GM12875 (cell line): Measurements from ENCODE around the gene OR4E1.
"Not testable (repeated sequence)": the region's sequence is repeated elsewhere in the genome, so short reads cannot be mapped to it uniquely, and the experiment has no call there.

Experiments
- H3K4me3 ChIP-seq: one replicate; pipeline ENCODE4 v1.5.1; 2011; ENCODE audit warnings: low read depth, low read length, control low read depth
- TF ChIP-seq, protein P1 (sequence below): IDR thresholded peaks from 2 replicates; pipeline ENCODE4 v1.5.1; 2011; ENCODE audit warnings: low read depth, mild to moderate bottlenecking, control low read depth, inconsistent platforms, low read length, moderate library complexity, borderline replicate concordance; ENCODE audit not compliant: insufficient read depth

The OR4E1 gene

GRCh38 chr14:21703357-21704326 is 30.0 kb upstream of the OR4E1 start:
- no peak overlapping the region for H3K4me3 ChIP-seq
- TF ChIP-seq, protein P1, sequence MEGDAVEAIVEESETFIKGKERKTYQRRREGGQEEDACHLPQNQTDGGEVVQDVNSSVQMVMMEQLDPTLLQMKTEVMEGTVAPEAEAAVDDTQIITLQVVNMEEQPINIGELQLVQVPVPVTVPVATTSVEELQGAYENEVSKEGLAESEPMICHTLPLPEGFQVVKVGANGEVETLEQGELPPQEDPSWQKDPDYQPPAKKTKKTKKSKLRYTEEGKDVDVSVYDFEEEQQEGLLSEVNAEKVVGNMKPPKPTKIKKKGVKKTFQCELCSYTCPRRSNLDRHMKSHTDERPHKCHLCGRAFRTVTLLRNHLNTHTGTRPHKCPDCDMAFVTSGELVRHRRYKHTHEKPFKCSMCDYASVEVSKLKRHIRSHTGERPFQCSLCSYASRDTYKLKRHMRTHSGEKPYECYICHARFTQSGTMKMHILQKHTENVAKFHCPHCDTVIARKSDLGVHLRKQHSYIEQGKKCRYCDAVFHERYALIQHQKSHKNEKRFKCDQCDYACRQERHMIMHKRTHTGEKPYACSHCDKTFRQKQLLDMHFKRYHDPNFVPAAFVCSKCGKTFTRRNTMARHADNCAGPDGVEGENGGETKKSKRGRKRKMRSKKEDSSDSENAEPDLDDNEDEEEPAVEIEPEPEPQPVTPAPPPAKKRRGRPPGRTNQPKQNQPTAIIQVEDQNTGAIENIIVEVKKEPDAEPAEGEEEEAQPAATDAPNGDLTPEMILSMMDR = no peak

- TF ChIP-seq, protein P1 = no peak
Observed at GRCh38 chr14:21702316-21702715, 28.7 kb upstream of the OR4E1 start.

DNA sequence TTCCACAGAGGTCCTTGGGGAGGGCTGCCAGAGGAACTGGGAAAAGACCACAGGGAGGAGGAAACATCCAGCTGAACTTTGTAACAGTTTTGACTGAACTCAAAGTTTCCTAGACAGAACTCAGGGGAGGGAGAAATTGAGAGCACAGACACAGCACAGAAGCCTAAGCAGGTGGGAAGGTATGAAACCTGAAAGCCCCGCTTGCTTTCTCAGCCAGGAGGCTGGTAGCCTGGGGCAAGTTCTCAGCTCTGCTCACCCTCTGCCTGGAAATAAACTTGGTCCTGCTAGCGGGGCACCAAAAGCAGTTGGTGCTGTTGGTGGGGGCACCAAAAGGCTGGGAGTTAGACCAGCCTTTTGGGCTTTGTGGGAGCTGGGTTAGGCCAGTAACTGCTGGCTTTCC is 25.9 kb upstream of the OR4E1 start:
- no peak overlapping the region for H3K4me3 ChIP-seq
- TF ChIP-seq, protein P1 = no peak

More at GRCh38 chr14:21702316-21702715, 28.7 kb upstream of the OR4E1 start:
- H3K4me3 ChIP-seq = no peak overlapping the region

DNA sequence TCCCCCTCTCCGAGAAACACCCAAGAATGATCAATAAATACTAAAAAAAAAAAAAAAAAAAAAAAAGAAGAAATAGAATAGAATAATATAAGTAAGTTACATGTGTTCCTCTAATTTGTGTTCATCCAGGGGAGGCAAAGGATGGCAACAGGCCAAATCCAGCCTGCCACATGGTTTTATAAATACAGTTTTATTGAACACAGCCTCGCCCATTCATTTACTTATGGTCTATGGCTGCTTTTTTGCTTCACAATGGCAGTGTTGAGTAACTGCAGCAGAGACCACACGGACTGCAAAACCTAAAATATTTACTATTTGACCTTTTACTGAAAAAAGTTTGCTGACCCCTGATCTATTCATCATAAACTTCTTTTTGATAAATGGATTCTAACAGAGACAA is 24.9 kb upstream of the OR4E1 start:
- not testable (repeated sequence) for H3K4me3 ChIP-seq

DNA sequence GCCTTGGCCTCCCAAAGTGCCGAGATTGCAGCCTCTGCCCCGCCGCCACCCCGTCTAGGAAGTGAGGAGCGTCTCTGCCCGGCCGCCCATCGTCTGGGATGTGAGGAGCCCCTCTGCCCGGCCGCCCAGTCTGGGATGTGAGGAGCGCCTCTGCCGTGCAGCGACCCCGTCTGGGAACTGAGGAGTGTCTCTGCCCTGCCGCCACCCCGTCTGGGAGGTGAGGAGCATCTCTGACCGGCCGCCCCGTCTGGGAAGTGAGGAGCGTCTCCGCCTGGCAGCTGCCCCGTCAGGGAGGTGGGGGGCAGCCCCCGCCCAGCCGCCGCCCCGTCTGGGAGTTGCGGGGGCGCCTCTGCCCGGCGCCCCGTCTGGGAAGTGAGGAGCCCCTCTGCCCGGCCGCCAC is 24.0 kb upstream of the OR4E1 start:
- H3K4me3 ChIP-seq = not testable (repeated sequence)

DNA sequence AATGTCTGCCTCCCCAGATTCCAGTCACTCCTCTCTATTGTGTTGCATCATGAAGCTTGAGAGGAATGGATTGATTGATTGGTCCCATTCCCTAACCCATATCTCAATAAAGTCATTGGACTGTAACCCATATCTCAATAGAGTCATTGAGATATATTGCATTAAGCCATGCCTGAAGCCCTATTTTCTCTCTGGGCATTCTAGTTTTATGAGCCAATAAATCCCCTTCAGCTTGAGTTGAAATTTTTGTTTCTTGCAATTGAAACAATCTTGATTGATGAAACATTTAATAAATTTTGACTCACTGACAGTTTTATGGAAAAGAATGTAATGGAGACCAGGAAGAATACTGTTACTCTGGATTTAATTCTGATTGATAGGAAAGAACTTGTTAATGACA is 20.8 kb upstream of the OR4E1 start:
- TF ChIP-seq, protein P1 = no peak
- H3K4me3 ChIP-seq = no peak overlapping the region

- H3K4me3 ChIP-seq = no peak overlapping the region
- TF ChIP-seq, protein P1 = no peak
Observed at GRCh38 chr14:21686468-21686867, 12.8 kb upstream of the OR4E1 start.

DNA sequence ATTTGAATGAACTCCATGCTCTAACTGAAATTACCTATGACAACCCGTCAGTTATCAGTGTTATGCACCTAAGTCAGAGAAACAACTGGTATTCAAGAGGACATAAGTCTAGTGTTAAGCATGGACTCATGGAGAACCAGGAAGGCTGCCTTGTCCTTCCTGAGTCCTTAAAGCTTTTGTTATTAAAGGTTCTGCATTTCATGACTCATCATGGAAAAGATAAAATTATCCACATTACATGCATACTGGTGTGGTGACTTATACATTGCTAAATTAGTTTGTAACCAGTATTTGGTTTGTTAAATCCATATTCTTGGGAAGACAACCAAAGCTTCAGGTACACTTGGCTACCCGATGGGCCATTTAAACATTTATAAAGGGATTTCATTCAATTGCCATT is 6.5 kb upstream of the OR4E1 start:
- TF ChIP-seq, protein P1 = no peak
- no peak overlapping the region for H3K4me3 ChIP-seq
